NCI-H748 treated with DMSO at 0.1 percent for 48 hours (cell line): ENCODE data around the gene PDPN.
"Not testable (repeated sequence)": the region's sequence is repeated elsewhere in the genome, so short reads cannot be mapped to it uniquely, and the experiment has no call there.

Source experiments
- DNase-seq: peaks from one replicate; lab custom pipeline; 2025; lab: John Stamatoyannopoulos, UW

Gene PDPN, protein sequence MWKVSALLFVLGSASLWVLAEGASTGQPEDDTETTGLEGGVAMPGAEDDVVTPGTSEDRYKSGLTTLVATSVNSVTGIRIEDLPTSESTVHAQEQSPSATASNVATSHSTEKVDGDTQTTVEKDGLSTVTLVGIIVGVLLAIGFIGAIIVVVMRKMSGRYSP

DNA sequence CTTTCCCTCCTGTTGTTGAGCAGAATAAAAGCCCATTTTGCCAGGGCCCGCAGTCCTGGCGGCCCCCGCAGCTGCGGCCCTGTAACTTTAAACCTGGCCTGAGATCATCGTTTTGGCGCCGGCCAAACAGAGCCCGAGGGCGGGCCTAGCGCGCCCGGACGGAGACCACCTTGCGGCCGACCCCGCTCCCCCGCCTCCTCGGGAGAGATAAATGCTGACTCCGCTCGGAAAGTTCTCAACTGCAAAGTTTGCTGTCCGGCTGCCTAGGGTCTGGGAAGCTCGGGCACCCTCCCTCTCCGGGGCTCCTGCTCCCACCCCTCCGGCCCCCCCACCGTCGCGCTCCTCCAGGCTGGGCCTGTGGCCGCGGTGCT lies at the start of gene PDPN:
TSS of gene PDPN (plus strand) at position 238 of the 371 bp plus-strand sequence. CDS start 202 bp downstream, outside the sequence.
- no peak for DNase-seq

DNA sequence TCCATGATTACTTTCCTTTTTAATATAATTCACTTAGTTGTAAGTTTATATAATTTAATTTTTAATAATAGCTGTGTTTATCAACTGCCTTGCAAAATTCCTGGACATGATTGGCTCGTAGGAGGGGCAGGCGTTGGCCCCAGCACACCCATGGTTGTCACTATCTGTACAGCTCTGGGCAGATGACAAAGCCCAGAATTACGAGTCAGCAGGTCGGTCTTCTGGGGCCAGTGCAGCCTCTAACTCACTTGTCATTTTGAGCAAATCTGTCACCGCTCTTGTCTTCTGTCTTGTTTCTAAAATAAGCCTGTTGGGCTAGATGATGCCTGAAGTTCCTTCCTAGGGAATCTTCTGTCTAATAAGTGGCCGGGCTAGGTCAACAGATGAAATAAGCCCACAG lies 48.4 kb upstream of the PDPN start:
- no peak for DNase-seq

DNA sequence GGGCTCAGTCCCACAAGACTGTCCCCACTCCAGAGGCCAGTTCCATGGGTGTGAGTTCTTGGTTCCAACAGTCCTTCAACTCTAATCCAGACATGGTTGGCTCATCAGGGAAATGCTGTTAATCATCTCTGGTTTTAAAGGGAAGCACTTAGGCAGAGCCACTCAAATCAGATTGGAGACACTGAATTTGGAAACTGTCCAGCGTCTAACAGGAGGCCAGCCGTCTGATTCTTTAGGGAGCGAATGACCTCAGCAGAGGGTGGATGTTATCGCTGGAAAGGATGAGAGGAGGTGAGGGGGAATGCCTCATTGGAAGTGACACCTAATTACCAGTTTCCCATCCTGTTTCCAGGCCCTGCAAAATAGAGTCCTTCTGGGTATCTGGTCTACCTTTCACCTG lies 47.1 kb upstream of the PDPN start:
- DNase-seq, result no peak

DNA sequence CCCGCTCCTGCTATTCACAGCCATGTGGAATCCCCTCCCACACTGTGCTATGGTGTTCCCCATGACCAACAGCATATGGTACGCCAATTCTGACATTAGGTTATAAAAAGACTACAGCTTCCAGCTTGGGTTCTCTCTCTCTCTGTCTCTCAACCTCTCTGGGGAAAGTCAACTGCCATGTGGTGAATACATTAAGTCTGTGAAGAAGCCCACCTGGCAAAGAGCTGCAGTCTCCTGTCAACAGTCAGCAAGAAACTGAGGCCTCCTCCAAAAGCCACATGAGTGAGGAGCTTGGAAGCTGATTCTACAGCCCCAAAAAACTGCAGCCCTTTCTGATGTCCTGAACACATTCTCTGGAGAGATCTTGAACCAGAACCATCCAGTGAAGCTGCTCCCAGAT lies 44.8 kb upstream of the PDPN start:
- DNase-seq, result no peak

DNA sequence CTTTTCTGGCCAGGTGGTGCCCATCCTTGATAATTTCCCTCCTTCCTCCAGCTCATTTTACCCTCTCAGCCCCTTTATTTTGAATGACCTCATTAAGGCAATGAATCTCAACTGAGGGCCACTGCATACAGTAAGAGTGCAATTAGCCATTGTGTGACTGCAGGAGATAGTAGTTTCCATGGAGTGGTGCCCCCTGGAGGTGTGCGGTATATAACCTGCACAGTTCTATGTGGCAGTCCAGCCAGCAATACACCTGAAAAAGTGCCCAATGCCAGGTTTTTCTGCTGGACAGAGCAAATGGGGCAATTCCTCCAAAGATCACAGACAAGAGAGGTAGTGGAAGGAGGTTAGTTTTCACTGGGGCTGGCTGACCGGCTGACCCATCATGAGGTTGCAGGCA lies 43.9 kb upstream of the PDPN start:
- DNase-seq, result no peak

DNA sequence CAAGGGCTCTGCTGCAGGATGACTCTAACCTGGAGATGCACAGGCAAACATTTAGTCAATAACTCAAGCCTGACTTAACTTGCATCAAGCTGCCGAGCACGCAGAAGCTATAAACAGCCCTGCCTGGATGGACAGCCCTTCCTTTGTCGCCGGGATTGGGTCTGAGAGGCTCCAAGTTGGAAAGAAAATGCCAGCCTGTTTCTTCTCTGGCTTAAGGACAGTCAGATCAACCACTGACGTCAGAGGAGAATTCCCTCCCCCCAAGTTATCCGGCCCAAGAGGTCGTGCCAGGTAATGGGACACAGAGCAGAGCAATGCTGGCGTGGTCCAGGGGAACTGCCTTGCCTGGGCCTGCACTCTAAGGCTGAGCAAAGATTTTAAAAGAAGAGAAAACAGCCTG lies 42.8 kb upstream of the PDPN start:
- DNase-seq, result no peak

DNA sequence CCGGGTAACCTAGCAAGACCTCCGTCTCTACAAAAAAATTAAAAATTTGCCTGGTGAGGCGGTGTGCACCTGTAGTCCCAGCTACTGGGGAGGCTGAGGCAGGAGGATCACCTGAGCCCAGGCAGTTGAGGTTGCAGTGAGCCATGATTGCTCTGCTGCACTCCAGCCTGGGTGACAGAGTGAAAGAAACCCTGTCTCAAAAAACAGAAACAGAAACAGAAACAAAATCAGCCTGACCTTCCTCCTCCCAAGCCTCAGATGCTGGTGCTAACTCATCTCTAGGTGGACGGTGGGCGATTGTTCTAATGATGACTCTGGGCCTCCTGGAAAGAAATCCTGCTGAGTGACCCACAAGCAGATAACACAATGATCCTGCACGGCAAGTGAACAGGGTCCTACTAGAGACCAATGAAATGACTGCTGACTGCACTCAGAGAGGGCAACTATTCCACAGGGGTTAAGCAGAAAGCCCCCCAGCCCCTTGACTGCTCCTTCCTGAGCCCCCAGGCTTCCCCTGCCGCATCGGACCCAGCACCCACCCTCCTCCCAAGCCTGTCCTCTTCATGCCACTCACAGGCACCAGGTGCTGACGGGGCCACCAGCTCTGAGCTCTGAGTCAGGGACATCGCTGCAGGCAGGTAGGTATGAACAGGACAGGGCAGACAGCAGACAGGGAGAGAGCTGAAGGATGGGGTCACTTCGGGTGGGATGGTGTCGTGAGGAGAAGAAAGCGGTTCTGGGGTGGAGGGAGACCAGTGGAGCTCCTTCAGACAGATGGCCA lies 42.0 kb upstream of the PDPN start:
- no peak for DNase-seq

DNA sequence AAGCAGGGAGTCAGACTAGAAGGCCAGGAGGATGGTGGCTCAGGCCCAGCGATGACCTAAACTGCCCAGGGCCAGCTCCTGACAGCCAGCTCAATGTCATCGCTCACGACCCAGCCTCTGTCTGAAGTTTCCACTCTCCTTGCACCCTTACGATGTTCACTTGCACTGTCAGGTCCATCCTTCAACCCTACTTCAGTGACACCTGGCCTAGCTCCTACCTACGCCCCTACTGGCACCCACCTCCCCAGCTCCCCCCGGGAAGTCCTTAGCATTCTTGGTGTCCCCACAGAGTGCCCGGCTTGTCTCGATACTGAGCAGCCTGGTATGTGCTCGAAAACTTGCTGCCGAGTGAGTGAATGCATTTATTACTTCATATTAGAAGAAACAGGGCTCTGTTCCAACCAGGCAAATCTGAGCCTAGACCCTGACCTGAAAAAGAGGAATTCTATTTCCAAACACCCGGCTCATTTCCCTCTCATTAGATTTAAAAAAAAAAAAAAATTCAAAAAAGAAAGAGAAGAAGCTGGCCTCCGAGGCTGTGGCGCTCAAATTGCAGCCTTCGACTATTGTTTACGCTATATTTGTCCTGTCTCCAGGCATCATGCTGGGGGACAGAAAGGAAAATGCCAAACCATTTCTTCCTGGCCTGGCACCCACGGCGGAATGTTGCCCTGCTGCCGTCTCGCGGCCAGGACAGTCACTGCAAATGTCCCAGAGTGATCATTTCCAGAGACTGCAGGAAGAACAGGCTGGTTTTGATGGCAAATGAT lies 40.0 kb upstream of the PDPN start:
- DNase-seq, result no peak

DNA sequence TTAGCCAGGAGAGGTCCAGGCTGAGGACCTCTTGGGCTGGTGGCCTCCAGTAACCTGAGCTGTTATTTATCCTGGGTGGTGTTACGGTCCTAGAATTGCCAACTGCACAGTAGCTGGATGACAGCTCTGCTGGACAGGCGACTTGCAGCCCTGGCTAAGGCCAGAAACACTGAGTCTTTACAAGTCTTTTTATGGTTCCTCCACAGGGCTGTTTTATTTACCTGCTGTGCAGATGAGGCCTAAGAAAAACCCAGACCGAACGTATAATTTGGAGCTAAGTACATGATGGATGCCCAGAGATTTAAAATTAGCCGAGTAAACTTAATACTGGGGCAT lies 39.4 kb upstream of the PDPN start:
- no peak for DNase-seq

DNA sequence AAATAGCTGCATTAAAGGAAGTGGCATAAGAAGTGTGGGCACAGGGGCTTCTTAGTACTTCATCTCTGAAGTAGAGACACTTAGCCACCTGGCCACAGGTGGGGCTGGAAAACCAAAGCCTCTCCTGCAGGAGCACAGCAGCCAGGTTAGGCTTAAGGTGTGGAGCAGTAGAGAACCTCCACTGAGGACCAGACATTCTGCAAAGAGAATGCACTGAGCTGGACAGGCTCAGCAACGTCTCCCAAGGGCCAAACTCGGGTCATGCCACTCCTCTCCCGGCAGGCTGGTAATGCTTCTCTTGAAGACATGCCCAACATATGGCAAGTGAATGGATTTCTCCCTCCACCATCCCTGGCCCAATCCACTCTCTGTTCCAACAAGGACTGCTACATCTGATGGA lies 36.8 kb upstream of the PDPN start:
- no peak for DNase-seq

DNA sequence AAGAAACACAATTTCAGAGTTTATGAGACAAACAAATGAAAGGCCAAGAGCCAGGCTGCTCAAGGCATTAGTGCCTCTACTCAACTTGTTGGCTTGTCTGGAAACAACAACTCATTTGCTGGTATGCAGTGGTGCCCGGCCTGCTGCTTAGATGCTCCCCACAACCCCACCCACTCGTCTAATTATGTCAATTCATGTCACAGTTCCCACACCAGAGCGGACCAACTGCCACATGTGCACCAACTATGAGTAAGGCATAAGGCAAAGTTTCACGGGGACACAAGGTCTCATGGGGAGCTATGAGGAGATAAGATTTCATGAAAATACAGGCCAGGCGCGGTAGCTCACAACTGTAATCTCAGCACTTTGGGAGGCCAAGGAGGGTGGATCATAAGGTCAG lies 35.4 kb upstream of the PDPN start:
- DNase-seq, result no peak

DNA sequence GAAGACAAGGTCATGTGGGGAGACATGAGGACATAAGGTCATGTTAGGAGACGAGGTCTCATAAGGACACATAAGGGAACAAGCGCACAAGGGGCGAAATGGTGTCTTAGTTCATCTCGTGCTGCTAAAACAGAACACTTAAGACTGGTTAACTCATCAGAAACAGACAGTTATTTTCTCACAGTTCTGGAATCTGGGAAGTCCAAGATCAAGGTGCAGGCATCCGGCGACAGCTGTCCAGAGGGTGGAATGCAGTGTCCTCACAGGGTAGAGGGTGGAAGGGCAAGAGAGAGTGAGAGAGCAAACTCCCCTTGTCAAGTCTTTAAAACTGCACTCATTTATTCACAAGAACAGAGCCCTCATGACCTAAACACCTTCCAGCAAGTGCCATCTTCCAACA lies 34.6 kb upstream of the PDPN start:
- DNase-seq, result no peak

DNA sequence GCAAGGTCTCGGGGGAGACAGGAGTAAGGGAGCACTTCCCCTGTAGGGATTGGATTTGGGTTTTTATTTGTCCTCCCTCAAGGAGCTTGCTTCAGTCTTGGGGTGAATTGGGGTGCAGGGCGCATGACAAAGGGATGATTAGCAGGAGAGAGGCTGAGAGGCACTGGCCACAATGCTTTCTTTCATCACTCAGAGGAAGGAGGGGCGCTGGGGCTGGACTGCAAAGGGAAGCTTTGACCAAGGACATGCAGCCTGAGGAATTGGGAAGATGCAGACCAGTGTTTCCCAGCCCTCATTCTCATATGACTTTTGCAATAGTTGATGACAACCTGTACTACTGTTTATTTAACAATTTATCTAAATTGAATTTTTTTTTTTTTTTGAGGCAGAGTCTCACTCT lies 34.1 kb upstream of the PDPN start:
- no peak for DNase-seq

DNA sequence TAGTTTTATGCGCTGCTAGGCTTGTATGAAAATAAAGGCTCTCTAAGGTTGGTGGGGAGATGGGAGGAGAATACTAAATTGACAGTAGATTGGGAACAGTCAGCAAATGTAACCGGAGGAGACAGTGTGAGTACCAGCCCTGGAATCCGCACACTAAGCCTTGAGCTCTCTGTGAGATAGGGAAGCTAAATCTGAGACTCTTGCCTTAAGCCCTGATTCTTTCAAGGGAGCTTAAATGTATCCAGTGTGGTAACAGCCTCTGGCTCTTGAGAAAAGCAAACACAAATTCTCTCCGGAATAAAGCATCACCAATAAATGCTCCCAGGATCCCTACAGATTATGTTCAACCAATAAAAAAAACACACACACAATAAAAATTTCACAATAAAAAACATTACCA lies 33.0 kb upstream of the PDPN start:
- no peak for DNase-seq

DNA sequence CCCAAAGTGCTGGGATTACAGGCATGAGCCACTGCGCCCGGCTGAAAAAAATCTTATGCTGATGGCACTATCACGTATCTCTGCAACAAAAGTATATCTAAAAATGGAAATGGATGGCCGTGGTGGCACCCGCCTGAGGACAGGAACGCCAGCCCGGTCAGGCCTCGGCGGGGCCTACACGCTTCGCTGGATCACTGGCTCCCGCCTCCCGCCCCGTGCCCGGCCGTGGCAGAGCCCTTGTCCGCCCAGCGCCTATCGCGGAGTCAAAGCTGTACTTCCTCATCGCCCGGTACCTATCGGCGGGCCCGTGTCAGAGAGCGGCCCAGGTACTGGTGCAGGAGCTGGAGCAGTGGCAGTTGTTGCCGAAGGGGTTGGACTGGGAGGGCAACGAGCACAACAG lies 28.8 kb upstream of the PDPN start:
- DNase-seq, result no peak

DNA sequence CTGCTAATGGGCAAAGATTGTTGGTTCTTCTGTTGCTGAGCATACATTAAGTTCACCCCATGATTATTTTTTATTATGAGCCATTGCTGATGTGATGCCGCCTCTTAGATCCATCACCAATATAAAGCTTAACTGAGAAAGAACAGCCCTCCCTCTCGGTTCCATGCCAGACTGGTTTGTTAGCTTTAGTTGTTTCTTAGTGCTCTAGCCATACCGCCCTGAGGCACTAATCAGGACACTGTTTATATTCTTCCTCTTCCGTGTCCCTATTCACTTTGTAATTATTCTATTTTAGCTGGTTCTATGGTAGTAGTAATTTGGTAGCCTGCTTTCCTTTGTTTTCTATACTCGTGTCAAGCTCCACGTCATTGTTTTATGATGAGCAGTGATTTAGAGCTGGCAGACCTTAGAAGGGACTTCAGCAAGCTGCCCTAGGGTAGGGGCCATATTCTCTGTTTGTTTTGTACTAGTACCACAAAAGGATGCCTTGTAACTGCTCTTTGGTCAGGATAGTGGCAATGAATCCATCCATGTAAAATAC lies 27.3 kb upstream of the PDPN start:
- DNase-seq, result peak; percentile 77

DNA sequence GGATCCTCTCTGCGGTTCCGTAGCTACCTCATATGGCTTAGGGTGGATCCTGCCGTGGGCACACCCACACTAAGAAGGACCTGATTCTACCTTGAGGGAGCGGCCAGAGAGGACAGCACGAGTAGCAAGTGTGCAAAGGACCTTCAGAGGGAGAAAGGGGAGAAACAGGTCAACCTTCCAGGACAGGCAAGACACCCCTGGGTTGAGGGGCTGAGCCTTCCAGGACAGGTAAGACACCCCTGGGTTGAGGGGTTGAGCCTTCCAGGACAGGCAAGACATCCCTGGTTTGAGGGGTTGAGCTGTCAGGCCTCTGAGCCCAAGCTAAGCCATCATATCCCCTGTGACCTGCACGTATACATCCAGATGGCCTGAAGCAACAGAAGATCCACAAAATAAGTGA lies 23.1 kb upstream of the PDPN start:
- DNase-seq, result no peak

DNA sequence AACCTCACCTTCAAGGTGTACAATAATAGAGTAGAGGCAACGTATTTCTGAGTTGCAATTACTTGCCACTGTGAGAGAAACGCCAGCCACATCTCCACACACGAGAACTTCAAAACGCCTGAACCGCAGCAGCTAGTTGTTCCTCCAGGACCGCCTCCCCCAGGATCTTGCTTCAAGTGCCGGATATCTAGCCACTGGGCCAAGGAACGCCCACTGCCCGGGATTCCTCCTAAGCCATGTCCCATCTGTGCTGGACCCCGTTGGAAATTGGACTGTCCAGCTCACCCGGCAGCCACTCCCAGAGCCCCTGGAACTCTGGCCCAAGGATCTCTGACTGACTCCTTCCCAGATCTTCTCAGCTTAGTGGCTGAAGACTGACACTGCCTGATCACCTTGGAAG lies 20.7 kb upstream of the PDPN start:
- not testable (repeated sequence) for DNase-seq

DNA sequence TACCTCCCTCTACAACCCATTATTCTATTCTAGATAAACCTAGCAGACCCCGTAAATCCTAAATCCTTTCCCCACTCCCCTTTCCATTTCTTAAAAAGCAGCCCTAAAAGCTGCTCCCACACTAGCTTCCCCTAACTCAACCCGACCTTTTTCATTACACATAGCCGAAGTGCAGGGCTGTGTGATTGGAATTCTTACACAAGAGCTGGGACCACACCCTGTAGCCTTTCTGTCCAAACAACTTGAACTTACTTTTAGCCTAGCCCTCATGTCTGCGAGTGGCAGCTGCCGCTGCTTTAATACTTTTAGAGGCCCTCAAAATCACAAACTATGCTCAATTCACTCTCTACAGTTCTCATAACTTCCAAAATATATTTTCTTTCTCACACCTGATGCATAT lies 19.6 kb upstream of the PDPN start:
- no peak for DNase-seq

DNA sequence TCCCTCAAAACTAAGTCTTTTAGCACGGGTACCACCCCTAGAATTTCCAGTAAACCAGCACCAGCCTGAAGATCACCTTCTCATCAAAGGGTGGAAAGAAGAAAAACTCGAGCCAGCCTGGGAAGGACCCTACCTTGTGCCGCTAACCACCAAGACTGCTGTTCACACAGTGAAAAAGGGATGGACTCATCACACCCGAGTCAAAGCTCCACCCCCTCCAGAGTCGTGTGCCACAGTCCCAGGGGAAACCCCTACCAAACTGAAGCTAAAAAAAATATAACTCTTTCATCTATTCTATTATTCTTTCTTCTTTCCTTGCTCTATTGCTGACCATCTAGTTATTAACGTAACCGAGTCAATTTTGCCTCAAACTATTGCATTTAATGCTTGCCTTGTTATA lies 13.2 kb upstream of the PDPN start:
- DNase-seq, result not testable (repeated sequence)

DNA sequence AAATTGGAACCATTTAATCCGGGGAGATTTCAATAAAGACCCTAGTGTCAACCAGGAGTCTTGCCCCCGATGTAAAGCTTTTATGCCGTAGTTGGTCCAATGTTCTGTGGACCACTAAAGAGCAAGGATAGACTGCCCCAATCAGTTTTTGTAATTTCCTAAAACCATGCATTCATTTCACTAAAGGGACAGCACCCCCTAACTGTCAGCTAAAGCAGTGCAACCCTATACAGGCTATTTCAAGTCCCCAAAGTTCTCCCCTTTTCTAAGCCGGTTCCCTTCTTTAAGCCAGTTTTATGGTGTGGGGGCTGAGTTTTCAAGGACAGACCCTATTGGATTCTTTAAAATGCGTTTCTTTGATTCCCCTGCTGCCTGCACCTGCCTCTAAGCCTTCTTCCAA lies 12.7 kb upstream of the PDPN start:
- DNase-seq, result no peak

DNA sequence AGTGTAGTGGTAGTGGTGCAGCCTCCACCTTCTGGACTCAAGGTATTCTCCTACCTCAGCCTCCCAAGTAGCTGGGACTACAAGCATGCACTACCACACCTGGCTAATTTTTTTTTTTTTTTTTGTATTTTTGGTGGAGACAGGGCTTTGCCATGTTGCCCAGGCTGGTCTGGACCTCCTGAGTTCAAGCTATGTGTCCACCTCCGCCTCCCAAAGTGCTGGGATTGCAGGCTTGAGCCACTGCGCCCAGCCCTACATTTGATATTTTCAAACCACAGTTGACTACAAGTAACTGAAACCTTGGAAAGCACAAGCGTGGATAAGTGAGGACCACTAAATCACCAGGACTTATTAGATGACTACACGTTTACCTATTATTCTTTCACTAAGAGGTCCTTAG lies 10.0 kb upstream of the PDPN start:
- no peak for DNase-seq

DNA sequence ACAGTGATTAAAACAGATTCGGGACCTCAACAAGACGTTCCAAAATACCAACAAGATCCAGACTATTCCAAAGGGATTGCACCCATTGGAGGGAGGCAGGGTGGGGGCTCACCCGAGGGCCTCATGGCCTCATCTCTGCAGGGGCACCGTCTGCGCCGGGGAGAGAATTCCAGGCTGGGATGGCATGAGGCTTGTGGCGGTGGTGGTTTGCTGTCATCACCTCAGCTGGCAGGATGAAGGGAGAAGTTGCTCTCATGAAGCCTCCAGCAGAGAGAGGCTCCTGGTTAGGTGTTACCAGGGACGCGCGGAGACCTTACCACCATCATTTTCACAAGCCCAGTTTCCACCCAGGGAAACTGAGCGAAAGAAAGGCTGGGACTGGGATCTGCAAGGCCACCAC lies 6.7 kb upstream of the PDPN start:
- no peak for DNase-seq
